Progenitor cell of endocrine pancreas (in vitro differentiated cells): ENCODE results near the gene PDXK. TPM values are rescaled to one million over a fixed set of nuclear protein-coding genes. Genes with fewer than 3 reads are reported as not detected.

Experiments
- DNase-seq: peaks from one replicate; pipeline ENCODE4 v3.0.0; 2021; ENCODE audit warnings: low spot score; ENCODE audit not compliant: unreplicated experiment
- H3K27ac Mint-ChIP-seq: 2 replicates; pipeline ENCODE4 v1.8.0; 2021; ENCODE audit warnings: mild to moderate bottlenecking, moderate library complexity, mixed read lengths
- H3K27me3 Mint-ChIP-seq: 2 replicates; pipeline ENCODE4 v1.8.0; 2021; ENCODE audit warnings: mixed read lengths
- H3K36me3 Mint-ChIP-seq: 2 replicates; pipeline ENCODE4 v1.8.0; 2022; ENCODE audit warnings: mixed read lengths; ENCODE audit not compliant: insufficient read depth
- H3K4me1 Mint-ChIP-seq: 2 replicates; pipeline ENCODE4 v1.8.0; 2021; ENCODE audit warnings: low read depth, mixed read lengths
- H3K4me3 Mint-ChIP-seq: 2 replicates; pipeline ENCODE4 v1.8.0; 2021; ENCODE audit warnings: low read depth, mild to moderate bottlenecking, moderate library complexity, mixed read lengths
- H3K9me3 Mint-ChIP-seq: 2 replicates; pipeline ENCODE4 v1.8.0; 2021; ENCODE audit warnings: low read depth, mixed read lengths
- total RNA-seq: library from RNA; stranded (reverse); gene quantifications from 2 replicates; pipeline ENCODE4 v1.2.1, GENCODE V29; 2021
- TF ChIP-seq, protein P1 (sequence below): fragments of 200-600 bp; sonication (generic); IDR thresholded peaks from one replicate; pipeline ENCODE4 v1.5.0; 2021; ENCODE audit warnings: antibody characterized with exemption, mild to moderate bottlenecking; ENCODE audit not compliant: unreplicated experiment

Gene PDXK
- total RNA-seq, 1 donor from 2014 or later = 57.6 TPM

DNA sequence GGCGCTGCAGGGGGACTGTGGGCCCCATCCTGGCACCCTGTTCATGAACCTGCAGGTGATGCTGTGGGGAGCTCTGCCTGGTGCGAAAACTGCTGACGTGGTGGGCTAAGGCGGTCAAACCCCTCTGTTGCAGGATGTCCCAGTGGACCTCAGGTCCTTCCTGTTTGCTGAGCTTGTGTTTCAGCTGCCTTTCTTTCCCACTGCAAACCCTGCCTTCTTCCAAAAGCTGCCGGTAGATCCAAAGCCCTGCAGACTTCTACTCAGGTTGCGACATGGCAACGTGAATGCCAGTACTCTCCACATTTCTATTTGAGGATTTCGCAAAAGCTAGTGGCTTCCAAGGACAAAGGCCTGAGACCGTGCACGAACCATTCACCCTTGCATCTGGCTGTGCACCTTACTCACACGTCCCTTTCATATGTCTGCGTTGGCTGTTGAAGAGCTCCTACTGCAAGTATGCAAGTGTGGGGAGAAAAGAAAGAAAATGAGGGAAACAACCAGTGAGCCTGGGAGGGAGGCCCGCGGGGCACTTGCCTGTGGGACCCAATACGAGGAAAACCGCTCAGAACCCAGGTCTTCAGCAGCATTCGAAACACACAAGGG lies 64.3 kb downstream of the PDXK start:
- Mint-ChIP-seq H3K4me3 (no peak overlapping the region), H3K36me3 (no peaks in the 10 kb centered on the region), H3K4me1 (peaks cover 3% of the 10 kb centered on the region), H3K27me3 (no peaks in the 10 kb centered on the region), H3K9me3 (no peaks in the 10 kb centered on the region), H3K27ac (no peak overlapping the region)
- TF ChIP-seq, protein P1, sequence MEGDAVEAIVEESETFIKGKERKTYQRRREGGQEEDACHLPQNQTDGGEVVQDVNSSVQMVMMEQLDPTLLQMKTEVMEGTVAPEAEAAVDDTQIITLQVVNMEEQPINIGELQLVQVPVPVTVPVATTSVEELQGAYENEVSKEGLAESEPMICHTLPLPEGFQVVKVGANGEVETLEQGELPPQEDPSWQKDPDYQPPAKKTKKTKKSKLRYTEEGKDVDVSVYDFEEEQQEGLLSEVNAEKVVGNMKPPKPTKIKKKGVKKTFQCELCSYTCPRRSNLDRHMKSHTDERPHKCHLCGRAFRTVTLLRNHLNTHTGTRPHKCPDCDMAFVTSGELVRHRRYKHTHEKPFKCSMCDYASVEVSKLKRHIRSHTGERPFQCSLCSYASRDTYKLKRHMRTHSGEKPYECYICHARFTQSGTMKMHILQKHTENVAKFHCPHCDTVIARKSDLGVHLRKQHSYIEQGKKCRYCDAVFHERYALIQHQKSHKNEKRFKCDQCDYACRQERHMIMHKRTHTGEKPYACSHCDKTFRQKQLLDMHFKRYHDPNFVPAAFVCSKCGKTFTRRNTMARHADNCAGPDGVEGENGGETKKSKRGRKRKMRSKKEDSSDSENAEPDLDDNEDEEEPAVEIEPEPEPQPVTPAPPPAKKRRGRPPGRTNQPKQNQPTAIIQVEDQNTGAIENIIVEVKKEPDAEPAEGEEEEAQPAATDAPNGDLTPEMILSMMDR = no peak
- no peak for DNase-seq

DNA sequence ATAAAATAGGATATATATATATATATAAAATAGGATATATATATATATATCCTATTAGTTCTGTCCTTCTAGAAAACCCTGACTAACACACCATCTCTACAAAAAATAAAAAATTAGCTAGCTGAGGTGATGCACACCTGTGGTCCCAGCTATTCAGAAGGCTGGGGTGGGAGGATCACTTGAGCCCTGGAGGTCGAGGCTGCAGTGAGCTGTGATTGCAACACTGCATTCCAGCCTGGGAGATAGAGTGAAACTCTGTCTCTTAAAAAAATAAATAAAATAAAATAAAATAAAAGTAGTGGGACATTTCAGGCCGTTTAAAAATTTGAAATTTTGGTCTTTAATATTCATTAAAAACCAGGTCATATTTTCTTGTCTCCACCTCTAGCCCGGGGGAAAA lies 66.2 kb downstream of the PDXK start:
- no peak for DNase-seq
- H3K4me3 Mint-ChIP-seq = no peak overlapping the region
- no peaks in the 10 kb centered on the region for H3K9me3 Mint-ChIP-seq
- no peaks in the 10 kb centered on the region for H3K36me3 Mint-ChIP-seq
- H3K27ac Mint-ChIP-seq = no peak overlapping the region
- TF ChIP-seq, protein P1 = no peak
- H3K27me3 Mint-ChIP-seq = no peaks in the 10 kb centered on the region
- H3K4me1 Mint-ChIP-seq = peaks cover 3% of the 10 kb centered on the region

DNA sequence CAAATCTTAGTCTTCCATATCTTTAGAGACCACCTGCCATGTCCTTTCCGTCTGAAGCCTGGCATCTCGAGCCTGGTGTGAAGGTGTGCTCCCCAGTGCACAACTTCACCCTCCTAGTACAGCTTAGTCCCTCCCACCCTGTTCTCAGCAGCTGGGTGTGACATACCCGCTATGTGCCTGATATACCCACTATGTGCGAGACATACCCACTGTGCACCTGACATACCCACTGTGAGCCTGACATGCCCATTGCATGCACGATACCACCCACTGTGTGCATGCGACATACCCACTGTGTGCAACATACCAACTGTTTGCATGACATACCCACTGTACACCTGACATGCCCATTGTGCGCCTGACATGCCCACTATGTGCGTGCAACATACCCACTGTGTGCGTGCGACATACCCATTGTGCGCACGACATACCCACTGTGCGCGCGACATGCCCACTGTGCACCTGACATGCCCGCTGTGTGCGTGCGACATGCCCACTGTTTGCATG lies 67.4 kb downstream of the PDXK start:
- TF ChIP-seq, protein P1 = no peak
- Mint-ChIP-seq H3K4me3 (peak overlapping the region; percentile 54), H3K27me3 (no peaks in the 10 kb centered on the region), H3K4me1 (peaks cover 7% of the 10 kb centered on the region), H3K9me3 (no peaks in the 10 kb centered on the region), H3K36me3 (peaks cover 1% of the 10 kb centered on the region), H3K27ac (peak overlapping the region; percentile 69)
- DNase-seq = no peak

DNA sequence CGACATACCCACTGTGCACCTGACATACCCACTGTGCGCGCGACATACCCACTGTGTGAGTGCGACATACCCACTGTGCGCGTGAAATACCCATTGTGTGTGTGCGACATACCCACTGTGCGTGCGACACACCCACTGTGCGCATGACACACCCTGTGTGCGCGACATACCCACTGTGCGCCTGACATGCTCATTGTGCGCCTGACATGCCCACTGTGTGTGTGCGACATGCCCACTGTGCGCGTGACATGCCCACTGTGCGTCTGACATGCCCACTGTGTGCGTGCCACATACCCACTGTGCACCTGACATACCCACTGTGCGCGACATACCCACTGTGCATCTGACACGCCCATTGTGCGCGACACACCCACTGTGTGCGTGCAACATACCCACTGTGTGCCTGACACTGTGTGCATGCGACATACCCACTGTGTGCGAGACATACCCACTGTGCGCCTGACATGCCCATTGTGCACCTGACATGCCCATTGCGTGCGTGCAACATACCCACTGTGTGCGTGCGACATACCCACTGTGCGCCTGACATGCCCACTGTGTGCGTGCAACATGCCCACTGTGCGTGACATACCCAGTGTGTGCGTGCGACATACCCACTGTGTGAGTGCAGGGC lies 68.0 kb downstream of the PDXK start:
- Mint-ChIP-seq H3K27ac (no peak overlapping the region), H3K4me3 (no peak overlapping the region), H3K36me3 (peaks cover 1% of the 10 kb centered on the region), H3K27me3 (no peaks in the 10 kb centered on the region), H3K4me1 (peaks cover 7% of the 10 kb centered on the region), H3K9me3 (no peaks in the 10 kb centered on the region)
- TF ChIP-seq, protein P1 = no peak
- no peak for DNase-seq

DNA sequence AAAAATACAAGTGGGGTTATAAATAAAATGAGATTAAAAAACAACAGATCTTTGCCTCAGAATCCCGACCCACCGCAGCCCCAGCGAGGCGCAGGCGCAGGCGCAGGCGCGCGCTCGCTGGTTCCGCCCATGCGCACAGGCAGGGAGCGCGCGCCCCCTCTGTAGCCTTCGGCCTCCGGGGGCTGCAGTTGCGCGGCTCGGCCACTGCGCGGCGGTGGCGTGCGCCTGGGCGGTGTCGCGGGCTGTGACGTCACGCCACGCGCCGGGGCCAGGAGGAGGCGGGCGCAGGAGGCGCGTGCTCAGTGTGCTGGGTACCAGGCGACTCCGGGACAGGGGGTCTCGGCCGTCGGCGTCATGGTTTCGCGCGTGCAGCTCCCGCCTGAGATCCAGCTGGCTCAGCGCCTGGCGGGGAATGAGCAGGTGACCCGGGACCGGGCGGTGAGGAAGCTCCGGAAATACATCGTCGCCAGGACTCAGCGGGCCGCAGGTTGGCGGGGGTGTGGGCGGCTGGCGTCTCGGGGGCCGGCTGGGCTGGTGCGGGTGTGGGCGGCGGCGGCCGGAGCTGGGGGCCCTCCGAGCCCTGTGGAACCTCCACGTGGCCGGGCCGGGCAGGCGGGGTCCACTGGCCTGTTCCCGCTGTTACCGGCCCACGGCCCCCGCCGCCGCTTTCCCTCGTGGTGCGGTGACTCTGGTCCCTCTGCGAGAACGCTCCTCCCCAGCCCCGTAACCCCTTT lies 70.5 kb downstream of the PDXK start, which contains the start of gene RRP1:
Gene RRP1, plus strand, starts transcription at position 302 of the 734 bp plus-strand sequence. Its CDS starts 53 bp downstream, at position 355.
- DNase-seq = peak; percentile 96
- TF ChIP-seq, protein P1 = peak; percentile 98
- H3K4me3 Mint-ChIP-seq = peak within 1 kb of the TSS; percentile 84
- H3K36me3 Mint-ChIP-seq = peaks cover 3% of the 10 kb centered on the region
- H3K27me3 Mint-ChIP-seq = no peaks in the 10 kb centered on the region
- H3K27ac Mint-ChIP-seq = peak within 1 kb of the TSS; percentile 97
- H3K4me1 Mint-ChIP-seq = peaks cover 7% of the 10 kb centered on the region
- H3K9me3 Mint-ChIP-seq = no peaks in the 10 kb centered on the region
